GM19193 (cell line): ENCODE results near the gene NCAM1.

Experiments used
- POLR2A ChIP-seq: IDR thresholded peaks from 4 replicates; pipeline ENCODE4 v1.6.1; 2011; ENCODE audit not compliant: insufficient read depth, insufficient read length; ENCODE audit errors: extremely low read depth

The NCAM1 gene

GRCh38 chr11:112961146-112961668 is at the start of gene NCAM1:
Gene NCAM1, plus strand, starts transcription at chr11:112961420.
- no peak for TF ChIP-seq POLR2A

DNA sequence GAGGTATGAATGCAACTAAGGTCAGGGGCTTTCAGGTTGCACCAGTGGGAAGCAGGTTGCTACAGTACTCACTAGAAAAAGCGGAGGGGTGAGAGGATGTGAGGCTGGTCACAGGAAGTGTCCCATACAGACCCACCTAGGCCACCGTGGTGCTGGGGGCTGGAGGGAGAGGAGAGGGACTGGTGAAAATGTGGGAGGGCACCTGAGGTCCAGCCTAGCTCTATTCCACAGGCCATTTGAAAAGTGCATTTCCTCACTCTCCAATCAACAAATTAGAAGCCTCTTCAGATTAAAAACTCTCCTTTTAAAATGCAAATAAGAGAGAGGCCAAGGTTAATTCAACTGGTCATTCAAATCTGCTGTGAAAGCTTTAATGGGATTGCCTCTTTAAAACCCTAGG is 38.6 kb upstream of the NCAM1 start:
- no peak for TF ChIP-seq POLR2A

GRCh38 chr11:112925516-112926310 is 35.5 kb upstream of the NCAM1 start:
- TF ChIP-seq POLR2A: no peak

GRCh38 chr11:112928136-112928535 is 33.1 kb upstream of the NCAM1 start:
- no peak for TF ChIP-seq POLR2A

DNA sequence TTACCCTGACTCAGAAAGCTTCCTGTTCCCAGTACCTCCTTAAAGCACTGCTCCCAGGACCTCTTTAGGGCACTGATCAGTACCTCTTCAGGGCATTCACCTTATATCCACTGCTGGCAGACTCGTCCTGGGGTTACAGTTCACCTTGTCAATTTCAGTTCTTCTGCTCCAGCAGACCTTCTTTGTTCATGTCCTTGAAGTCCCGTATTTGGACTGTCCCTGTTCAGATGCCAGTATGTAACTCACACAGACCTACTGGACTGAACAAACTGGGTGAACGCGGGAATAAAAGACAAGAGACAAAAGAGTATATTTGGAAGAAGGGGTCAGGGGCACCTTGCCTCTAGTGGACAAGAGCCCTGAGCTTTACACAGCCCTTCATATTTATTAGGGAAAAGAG is 31.8 kb upstream of the NCAM1 start:
- TF ChIP-seq POLR2A: no peak

DNA sequence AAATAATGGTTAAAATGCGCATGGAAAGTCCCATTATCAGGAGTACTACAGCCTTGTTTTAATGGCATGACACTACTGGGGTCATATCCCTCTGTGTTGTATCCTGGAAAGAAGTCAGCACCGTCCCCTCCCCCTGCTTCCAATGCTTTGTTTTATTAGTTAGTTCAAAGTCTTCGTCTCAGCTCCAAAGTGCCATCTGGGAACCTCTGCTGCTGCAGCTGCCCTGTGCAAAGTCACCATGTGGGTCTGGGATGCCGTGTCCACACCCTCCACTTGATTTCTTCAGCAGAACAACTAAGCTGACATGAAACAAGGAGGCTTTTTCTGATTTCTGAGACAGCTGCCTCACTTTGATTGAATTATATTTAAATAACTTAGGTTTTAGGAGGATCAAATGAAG is 29.5 kb upstream of the NCAM1 start:
- no peak for TF ChIP-seq POLR2A

- TF ChIP-seq POLR2A: no peak
Observed at GRCh38 chr11:112932593-112932992, 28.6 kb upstream of the NCAM1 start.

GRCh38 chr11:112933970-112934369 is 27.2 kb upstream of the NCAM1 start:
- no peak for TF ChIP-seq POLR2A

DNA sequence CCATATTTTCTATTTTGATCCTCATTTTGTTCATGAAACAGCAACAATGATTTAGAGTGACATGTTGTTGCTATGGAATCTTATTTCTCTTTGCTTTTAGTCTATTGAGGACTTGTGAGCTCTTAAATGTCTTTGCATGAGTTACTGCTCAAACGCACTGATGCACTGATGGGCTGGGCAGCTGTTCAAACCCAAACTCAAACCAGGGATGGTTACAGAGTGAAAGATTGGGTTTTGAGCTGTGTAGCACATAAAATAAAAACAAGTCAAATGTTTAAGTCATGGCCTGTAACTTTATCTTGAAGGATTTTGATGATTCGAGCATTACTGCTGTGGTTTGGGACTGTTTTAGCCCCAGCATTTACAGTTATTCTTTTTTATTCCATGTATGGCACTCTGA is 20.1 kb upstream of the NCAM1 start:
- TF ChIP-seq POLR2A: no peak

DNA sequence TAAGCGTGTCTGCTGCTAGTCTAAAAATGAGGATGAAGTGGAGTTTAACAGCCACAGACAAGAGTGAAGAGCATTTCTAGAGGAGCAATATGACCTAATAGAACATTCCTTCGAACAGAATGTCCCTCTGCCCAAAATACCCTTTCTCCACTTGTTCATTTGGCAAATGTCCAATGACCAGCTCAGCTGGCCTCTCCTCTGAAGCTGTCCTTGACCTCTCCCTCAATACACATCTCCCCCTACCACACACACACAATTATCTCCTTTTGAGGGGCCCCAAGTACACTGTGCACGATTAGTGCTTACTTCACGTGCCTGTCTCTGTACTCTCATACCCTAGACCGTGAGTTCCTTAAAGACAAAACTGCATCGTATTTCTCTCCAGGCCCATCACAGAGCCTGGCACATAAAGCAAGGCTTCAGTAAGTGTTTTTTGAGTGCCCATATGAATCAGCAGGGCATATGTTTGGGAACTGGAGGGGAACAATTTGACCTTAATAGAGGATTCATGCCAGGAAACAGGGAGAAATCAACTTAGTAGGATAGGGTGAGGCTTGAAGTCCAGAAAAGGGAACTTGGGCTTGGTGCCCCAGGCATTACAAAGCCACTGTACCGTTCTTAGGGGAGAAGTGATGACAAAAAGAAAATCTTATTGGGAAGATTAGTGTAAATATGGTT is 18.1 kb upstream of the NCAM1 start:
- no peak for TF ChIP-seq POLR2A

GRCh38 chr11:112946866-112947265 is 14.4 kb upstream of the NCAM1 start:
- no peak for TF ChIP-seq POLR2A

GRCh38 chr11:112949781-112950575 is 11.2 kb upstream of the NCAM1 start:
- TF ChIP-seq POLR2A: no peak

DNA sequence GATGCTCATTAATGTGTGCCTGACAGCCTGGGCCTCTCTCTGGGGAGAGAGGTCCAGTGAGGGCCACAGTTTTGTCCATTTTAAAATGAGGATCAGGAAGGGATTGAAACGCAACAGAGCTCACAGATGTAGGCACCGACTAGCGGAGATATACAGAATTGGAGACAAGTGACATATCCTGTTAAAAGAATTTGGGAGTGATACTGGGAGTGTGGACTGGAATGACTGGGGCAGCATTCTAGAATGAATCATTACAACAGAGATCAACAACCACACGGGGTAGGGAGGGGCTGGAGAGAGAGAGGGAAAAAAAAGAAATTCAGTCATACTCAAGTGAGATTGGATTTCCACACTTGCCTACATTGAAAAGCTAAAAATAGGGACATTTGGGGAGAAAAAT is 2.5 kb upstream of the NCAM1 start:
- no peak for TF ChIP-seq POLR2A

GRCh38 chr11:112961751-112962578 is 745 bp downstream of the NCAM1 start:
- TF ChIP-seq POLR2A: no peak
